ENCODE measurements around the gene MRPL10. TPM values are rescaled to one million over a fixed set of nuclear protein-coding genes. Genes with fewer than 3 reads are reported as not detected.

Gene MRPL10
- total RNA-seq (ENCODE audit: low replicate concordance): 48.2 and 63.3 TPM in 2 replicates

- no peaks in the 10 kb centered on the region for H3K36me3 ChIP-seq
- Mint-ChIP-seq H3K27me3 (ENCODE audit: insufficient read depth, low read depth) (peaks cover 12% of the 10 kb centered on the region), H3K36me3 (peaks cover 9% of the 10 kb centered on the region)
Measured at GRCh38 chr17:47831003-47831933, at the start of gene MRPL10, which contains the start of gene LRRC46. TSS of gene MRPL10 (minus strand) at chr17:47831541. CDS start at chr17:47831511, 30 bp downstream. TSS of gene LRRC46 (plus strand) at chr17:47831670. CDS start at chr17:47831990, 320 bp downstream.

GRCh38 chr17:47879776-47880454 lies 48.6 kb upstream of the MRPL10 start:
- TF ChIP-seq EZH2 (IDR thresholded peaks at IDR 0.05) (no peak), EZH2phosphoT487 (IDR thresholded peaks at IDR 0.05) (no peak), CTCF (IDR thresholded peaks at IDR 0.05) (no peak)
- Mint-ChIP-seq H3K27me3 (ENCODE audit: insufficient read depth, low read depth) (peaks cover 23% of the 10 kb centered on the region), H3K4me3 (no peak overlapping the region), H3K9me3 (no peaks in the 10 kb centered on the region), H3K27ac (no peak overlapping the region), H3K36me3 (no peaks in the 10 kb centered on the region), H3K4me1 (peaks cover 6% of the 10 kb centered on the region)
- Histone ChIP-seq H2AFZ (replicated peaks) (no peak overlapping the region), H3F3A (ENCODE audit: low read depth) (no peaks in the 10 kb centered on the region), H3K9ac (no peak overlapping the region), H3K4me3 (no peak overlapping the region), H3K79me2 (ENCODE audit: low read depth) (no peaks in the 10 kb centered on the region), H3K4me1 (peaks cover 14% of the 10 kb centered on the region), H3K4me2 (no peak overlapping the region), H3K9me3 (ENCODE audit: low read depth) (no peaks in the 10 kb centered on the region), H3K36me3 (no peaks in the 10 kb centered on the region), H4K20me1 (ENCODE audit: low read depth) (no peaks in the 10 kb centered on the region), H3K27me3 (no peaks in the 10 kb centered on the region), H3K27ac (no peak overlapping the region)
- no peak for DNase-seq (ENCODE audit: low spot score)

More at GRCh38 chr17:47831003-47831933, at the start of gene MRPL10, which contains the start of gene LRRC46:
- Mint-ChIP-seq H3K4me1 (peaks cover 20% of the 10 kb centered on the region), H3K9me3 (no peaks in the 10 kb centered on the region), H3K27ac (peak within 1 kb of the TSS; percentile 97), H3K4me3 (peak within 1 kb of the TSS; percentile 98)
- no peaks in the 10 kb centered on the region for H3K4me1 ChIP-seq
- H4K20me1 ChIP-seq (ENCODE audit: low read depth): no peaks in the 10 kb centered on the region
- no peaks in the 10 kb centered on the region for H3K27me3 ChIP-seq
- DNase-seq (ENCODE audit: low spot score): peak; percentile 97
- peaks cover 10% of the 10 kb centered on the region for H3F3A ChIP-seq (ENCODE audit: low read depth)
- peaks cover 25% of the 10 kb centered on the region for H3K79me2 ChIP-seq (ENCODE audit: low read depth)
- H3K9ac ChIP-seq: peak within 1 kb of the TSS; percentile 64
- no peak within 1 kb of the TSS for H3K27ac ChIP-seq
- H3K4me3 ChIP-seq: peak within 1 kb of the TSS; percentile 84
- peak within 1 kb of the TSS; percentile 94 for H3K4me2 ChIP-seq
- H2AFZ ChIP-seq (replicated peaks): peak within 1 kb of the TSS; percentile 62
- TF ChIP-seq CTCF (IDR thresholded peaks at IDR 0.05): peak; percentile 44
- TF ChIP-seq EZH2 (IDR thresholded peaks at IDR 0.05): no peak
- no peak for TF ChIP-seq EZH2phosphoT487 (IDR thresholded peaks at IDR 0.05)
- H3K9me3 ChIP-seq (ENCODE audit: low read depth): no peaks in the 10 kb centered on the region

GRCh38 chr17:47879028-47879585 lies 47.8 kb upstream of the MRPL10 start:
- no peak overlapping the region for H3K27ac ChIP-seq
- no peak overlapping the region for H3K4me3 ChIP-seq
- H3K4me2 ChIP-seq: no peak overlapping the region
- no peak overlapping the region for H2AFZ ChIP-seq (replicated peaks)
- H3K79me2 ChIP-seq (ENCODE audit: low read depth): no peaks in the 10 kb centered on the region
- peaks cover 15% of the 10 kb centered on the region for H3K4me1 ChIP-seq
- TF ChIP-seq EZH2phosphoT487 (IDR thresholded peaks at IDR 0.05): no peak
- TF ChIP-seq EZH2 (IDR thresholded peaks at IDR 0.05): no peak
- TF ChIP-seq CTCF (IDR thresholded peaks at IDR 0.05): no peak
- no peaks in the 10 kb centered on the region for H3K36me3 ChIP-seq
- no peaks in the 10 kb centered on the region for H3K36me3 Mint-ChIP-seq
- no peak overlapping the region for H3K4me3 Mint-ChIP-seq
- no peak overlapping the region for H3K9ac ChIP-seq
- H3K9me3 ChIP-seq (ENCODE audit: low read depth): no peaks in the 10 kb centered on the region
- H3K9me3 Mint-ChIP-seq: no peaks in the 10 kb centered on the region
- no peaks in the 10 kb centered on the region for H3F3A ChIP-seq (ENCODE audit: low read depth)
- peaks cover 3% of the 10 kb centered on the region for H3K27me3 ChIP-seq
- H4K20me1 ChIP-seq (ENCODE audit: low read depth): no peaks in the 10 kb centered on the region
- H3K27ac Mint-ChIP-seq: no peak overlapping the region
- H3K4me1 Mint-ChIP-seq: peaks cover 9% of the 10 kb centered on the region
- H3K27me3 Mint-ChIP-seq (ENCODE audit: insufficient read depth, low read depth): peaks cover 21% of the 10 kb centered on the region
- DNase-seq (ENCODE audit: low spot score): no peak

All from neural progenitor cell (in vitro differentiated cells).